ENCODE results near the gene MPZ. TPM values are rescaled to one million over a fixed set of nuclear protein-coding genes. Genes with fewer than 3 reads are reported as not detected.

MPZ gene
- total and polyA plus RNA-seq, 10 of the 15 experiments (the other 5 are each of a cell fraction or from before 2014, with no cell fraction given), result 0.09 to 6.9 (median 4.7) TPM

GRCh38 chr1:161282991-161283390, 26.8 kb downstream of the MPZ start:
- Histone ChIP-seq H3K9ac (ENCODE audit: control insufficient read depth, insufficient read depth, low read length) (no peak overlapping the region), H2AFZ (ENCODE audit: control insufficient read depth, low read depth, low read length) (no peak overlapping the region), H3K27ac (ENCODE audit: control insufficient read depth, insufficient read depth) (no peak overlapping the region), H3K4me2 (ENCODE audit: control insufficient read depth, insufficient read depth) (no peak overlapping the region), H3K9me3 (replicated peaks; ENCODE audit: control insufficient read depth, insufficient read depth, low read length) (no peaks in the 10 kb centered on the region), H3K27me3 (replicated peaks in 1 of 2; ENCODE audit: control insufficient read depth in 2 of 2, insufficient read depth in 2 of 2, low read length in 1 of 2) (peaks cover 0 to 3% of the 10 kb centered on the region in 2 experiments; a peak in 2 of 4 replicates), H4K20me1 (ENCODE audit: control insufficient read depth, insufficient read depth) (no peaks in the 10 kb centered on the region), H3K4me3 (no peak overlapping the region), H3K4me1 (ENCODE audit: control insufficient read depth, insufficient read depth, low read length) (no peaks in the 10 kb centered on the region), H3K36me3 (ENCODE audit: control insufficient read depth in 2 of 2, insufficient read depth in 2 of 2, low read length in 1 of 2) (no peaks in the 10 kb centered on the region), H3K79me2 (ENCODE audit: control insufficient read depth, insufficient read depth, low read length) (no peaks in the 10 kb centered on the region)
- no TSS peak for BruUV-seq (replicated peaks)
- ChIA-PET POLR2A (interaction anchor here (0.6 to 0.8 kb wide), 3 partner anchors 10 to 71 kb away, joined by 3 read pairs; no protein-coding TSS in a partner anchor), CTCF (interaction anchor here (0.6 to 2.3 kb wide), 7 partner anchors 8 to 91 kb away, joined by 3 to 10 read pairs (median 5); partner anchors contain the start of gene TOMM40L), SMC1A (ENCODE audit: uncharacterized antibody, unreplicated experiment) (interaction anchor here (1.3 kb wide), 1 partner anchor 8 kb away, joined by 4 read pairs; no protein-coding TSS in a partner anchor), RAD21 (ENCODE audit: unreplicated experiment) (interaction anchor here (1.1 to 1.2 kb wide), 2 partner anchors 22 to 57 kb away, joined by 3 to 6 read pairs; partner anchors contain the start of gene TOMM40L)
- WGBS (ENCODE audit: insufficient coverage, insufficient replicate concordance, low lambda C conversion rate, missing lambda C conversion rate), result 91% methylated on average over 1 of the region's 1 CpG
- no peak for FAIRE-seq
- intact Hi-C loops (cut with micrococcal nuclease; ENCODE audit: unreplicated experiment) (loop anchor here (5.0 kb wide), 1 partner anchor 36 kb away; no protein-coding TSS in a partner anchor), in situ Hi-C loops (cut with MboI) (no loop called here)
- TF ChIP-seq PRDM15 (CRISPR knock-in tag; IDR thresholded peaks at IDR 0.05) (no peak), RCOR1 (conservative IDR thresholded peaks at IDR 0.05; ENCODE audit: low read depth, low read length) (no peak), ZZZ3 (IDR thresholded peaks at IDR 0.05; ENCODE audit: control insufficient read depth, insufficient read length, low read depth) (no peak), CTCF (IDR thresholded peaks at IDR 0.05 in 2 of 3, conservative IDR thresholded peaks at IDR 0.05 in 1 of 3; ENCODE audit: control insufficient read depth in 2 of 3, extremely low read depth in 1 of 3, insufficient read depth in 1 of 3, low read depth in 3 of 3, low read length in 3 of 3) (no peak)
- no peak for ATAC-seq
- no peak for DNase-seq (ENCODE audit: low read depth, low spot score)
